Measurements from ENCODE around the gene MYO5A.

- no peak for TF ChIP-seq CTCF (IDR thresholded peaks at IDR 0.05)
- no peak for TF ChIP-seq POLR2A (IDR thresholded peaks at IDR 0.05)
These were observed 168.2 kb downstream of the MYO5A start for GRCh38 chr15:52360229-52361203.
